SU-DHL-6 (cell line): ENCODE measurements around the gene PDZRN3.

ENCODE experiments used
- H2AFZ ChIP-seq: fragments of 200-600 bp; sonication (generic); 2 replicates; pipeline ENCODE4 v1.6.1; 2014; ENCODE audit warnings: low read depth, mild to moderate bottlenecking, moderate library complexity, mixed read lengths, antibody characterized with exemption, low read length; ENCODE audit not compliant: severe bottlenecking
- H3F3A ChIP-seq: fragments of 200-600 bp; shearing (Covaris generic); 2 replicates; pipeline ENCODE4 v1.6.0; 2016; ENCODE audit warnings: antibody characterized with exemption, mild to moderate bottlenecking; ENCODE audit not compliant: insufficient read depth
- H3K27ac ChIP-seq: fragments of 200-600 bp; sonication (generic); 2 replicates; pipeline ENCODE4 v1.5.1; 2016; ENCODE audit warnings: low read depth, mild to moderate bottlenecking, low read length, moderate library complexity, mixed read lengths
- H3K27me3 ChIP-seq: fragments of 200-600 bp; sonication (generic), shearing (Covaris generic); 2 replicates; pipeline ENCODE4 v1.6.0; 2014; ENCODE audit warnings: mild to moderate bottlenecking, low read length
- H3K36me3 ChIP-seq: fragments of 200-600 bp; sonication (generic); 2 replicates; pipeline ENCODE4 v1.6.1; 2014; ENCODE audit warnings: mild to moderate bottlenecking, low read length, mixed read lengths
- H3K4me2 ChIP-seq: fragments of 300-600, 200-600 bp; shearing (Covaris generic), sonication (generic); 2 replicates; pipeline ENCODE4 v1.6.0; 2014; ENCODE audit warnings: low read length, low read depth, mild to moderate bottlenecking; ENCODE audit not compliant: poor library complexity, severe bottlenecking
- H3K4me3 ChIP-seq: fragments of 200-600 bp; sonication (generic); 2 replicates; pipeline ENCODE4 v1.5.1; 2014; ENCODE audit warnings: antibody characterized with exemption, low read length, mild to moderate bottlenecking, mixed read lengths; ENCODE audit not compliant: insufficient read depth, poor library complexity, severe bottlenecking
- H3K79me2 ChIP-seq: fragments of 200-600 bp; sonication (generic); 2 replicates; pipeline ENCODE4 v1.6.1; 2014; ENCODE audit warnings: mild to moderate bottlenecking, low read length, moderate library complexity; ENCODE audit not compliant: insufficient read depth
- H3K9ac ChIP-seq: fragments of 200-600 bp; sonication (generic); 2 replicates; pipeline ENCODE4 v1.7.0; 2014; ENCODE audit warnings: mild to moderate bottlenecking, low read length
- H3K9me2 ChIP-seq: fragments of 200-600 bp; sonication (generic); replicated peaks from 2 replicates; pipeline ENCODE4 v1.6.1; 2014; ENCODE audit warnings: low read length; ENCODE audit not compliant: insufficient read depth
- H3K9me3 ChIP-seq: fragments of 200-600 bp; sonication (generic); 2 replicates; pipeline ENCODE4 v1.6.1; 2014; ENCODE audit warnings: low read length, mixed read lengths; ENCODE audit not compliant: insufficient read depth
- H4K20me1 ChIP-seq: fragments of 200-600 bp; sonication (generic); 2 replicates; pipeline ENCODE4 v1.6.1; 2014; ENCODE audit warnings: low read depth, mild to moderate bottlenecking, antibody characterized with exemption, low read length, moderate library complexity, mixed read lengths
- EZH2phosphoT487 ChIP-seq: fragments of 200-600 bp; sonication (generic), shearing (Covaris generic); conservative IDR thresholded peaks from 2 replicates; pipeline ENCODE4 v1.6.1; 2018; ENCODE audit warnings: mild to moderate bottlenecking, antibody characterized with exemption, low read length, moderate library complexity, mixed read lengths
- TF ChIP-seq, protein P1 (sequence below): fragments of 200-600 bp; sonication (generic); IDR thresholded peaks from one replicate; pipeline ENCODE4 v1.5.1; 2017; ENCODE audit warnings: antibody characterized with exemption, mild to moderate bottlenecking, low read length, moderate library complexity; ENCODE audit not compliant: insufficient read depth, poor library complexity, severe bottlenecking

Gene PDZRN3

DNA sequence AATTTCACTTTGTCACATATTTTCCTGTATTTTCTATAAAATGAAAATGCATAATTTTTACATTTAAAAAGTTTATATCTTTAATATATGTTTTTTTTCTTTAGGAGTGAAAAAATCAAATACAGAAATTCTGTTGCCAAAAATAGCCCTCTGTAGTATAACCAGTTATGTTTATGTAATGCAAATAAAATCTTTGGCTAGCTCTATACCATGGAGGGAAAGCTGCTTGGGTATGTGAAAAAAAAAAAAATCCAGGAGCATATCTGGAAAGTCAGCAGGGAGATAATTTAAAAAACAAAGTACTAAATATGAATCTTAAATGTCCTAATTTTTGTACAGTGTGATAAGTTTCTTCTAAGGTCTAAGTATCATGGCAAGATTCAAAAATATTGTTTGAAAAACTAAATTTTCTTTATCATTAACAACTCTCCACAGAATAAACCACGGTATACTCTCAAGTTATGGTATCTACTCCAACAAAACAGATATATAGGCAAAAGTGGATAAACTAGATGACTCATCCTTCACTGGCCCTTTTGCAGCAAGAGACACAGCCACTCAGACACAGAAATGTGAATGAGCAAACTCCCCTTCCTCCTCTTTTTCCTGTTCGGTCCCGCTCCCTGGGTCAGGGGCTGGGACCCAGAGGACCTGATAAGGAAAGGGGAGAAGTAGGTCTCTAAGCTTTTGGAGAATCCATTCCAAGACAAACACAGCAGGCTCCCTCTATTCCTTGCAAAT is 66.6 kb downstream of the PDZRN3 start:
- H3K9me3 ChIP-seq: no peaks in the 10 kb centered on the region
- H3K27me3 ChIP-seq: no peaks in the 10 kb centered on the region
- no peaks in the 10 kb centered on the region for H3K9me2 ChIP-seq
- no peaks in the 10 kb centered on the region for H3K79me2 ChIP-seq
- no peaks in the 10 kb centered on the region for H3F3A ChIP-seq
- TF ChIP-seq EZH2phosphoT487: no peak
- TF ChIP-seq, protein P1, sequence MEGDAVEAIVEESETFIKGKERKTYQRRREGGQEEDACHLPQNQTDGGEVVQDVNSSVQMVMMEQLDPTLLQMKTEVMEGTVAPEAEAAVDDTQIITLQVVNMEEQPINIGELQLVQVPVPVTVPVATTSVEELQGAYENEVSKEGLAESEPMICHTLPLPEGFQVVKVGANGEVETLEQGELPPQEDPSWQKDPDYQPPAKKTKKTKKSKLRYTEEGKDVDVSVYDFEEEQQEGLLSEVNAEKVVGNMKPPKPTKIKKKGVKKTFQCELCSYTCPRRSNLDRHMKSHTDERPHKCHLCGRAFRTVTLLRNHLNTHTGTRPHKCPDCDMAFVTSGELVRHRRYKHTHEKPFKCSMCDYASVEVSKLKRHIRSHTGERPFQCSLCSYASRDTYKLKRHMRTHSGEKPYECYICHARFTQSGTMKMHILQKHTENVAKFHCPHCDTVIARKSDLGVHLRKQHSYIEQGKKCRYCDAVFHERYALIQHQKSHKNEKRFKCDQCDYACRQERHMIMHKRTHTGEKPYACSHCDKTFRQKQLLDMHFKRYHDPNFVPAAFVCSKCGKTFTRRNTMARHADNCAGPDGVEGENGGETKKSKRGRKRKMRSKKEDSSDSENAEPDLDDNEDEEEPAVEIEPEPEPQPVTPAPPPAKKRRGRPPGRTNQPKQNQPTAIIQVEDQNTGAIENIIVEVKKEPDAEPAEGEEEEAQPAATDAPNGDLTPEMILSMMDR: no peak
- H3K27ac ChIP-seq: no peak overlapping the region
- H3K9ac ChIP-seq: no peak overlapping the region
- no peak overlapping the region for H3K4me2 ChIP-seq
- H3K36me3 ChIP-seq: no peaks in the 10 kb centered on the region
- H3K4me3 ChIP-seq: no peak overlapping the region
- no peaks in the 10 kb centered on the region for H4K20me1 ChIP-seq
- H2AFZ ChIP-seq: no peak overlapping the region

DNA sequence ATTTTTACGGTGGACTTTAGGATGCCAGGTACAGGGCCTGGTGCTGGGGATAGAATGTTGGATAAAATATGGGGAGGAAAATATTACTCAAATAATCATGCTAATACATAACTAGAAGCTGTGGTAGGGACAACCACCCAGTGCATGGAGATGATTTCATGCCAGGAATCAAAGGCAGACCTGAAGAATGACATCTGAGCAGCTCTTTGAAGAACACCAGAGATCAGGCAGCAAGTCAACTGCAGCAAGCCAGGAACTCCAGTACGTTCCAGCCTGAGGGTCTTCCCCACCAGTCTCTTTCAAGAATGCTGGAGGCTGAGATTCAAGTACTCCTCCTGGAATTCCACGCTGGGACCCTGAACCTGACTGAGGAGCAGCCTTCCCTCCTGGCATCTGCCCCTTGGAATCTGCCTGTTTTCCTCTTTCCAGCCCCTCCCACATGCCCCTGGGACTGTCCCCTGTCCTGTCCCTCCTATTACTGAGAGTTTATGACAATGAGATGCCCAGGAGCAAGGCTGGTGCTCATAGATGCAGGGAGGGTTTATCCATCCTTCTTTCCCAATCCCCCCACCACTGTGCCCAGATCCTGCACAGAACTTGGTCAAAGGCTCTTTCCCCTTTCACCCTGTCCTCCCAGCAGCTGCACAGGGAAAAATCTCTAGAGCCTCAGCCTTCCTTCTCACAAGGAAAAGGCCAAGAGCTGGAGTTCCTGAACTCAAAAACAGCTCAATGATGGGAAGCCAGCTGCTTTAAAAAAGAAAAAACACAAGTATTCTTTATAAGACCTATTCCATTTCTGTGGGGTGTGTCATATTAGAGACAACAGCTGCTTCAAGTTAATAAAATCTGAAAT is 68.0 kb downstream of the PDZRN3 start:
- Histone ChIP-seq H2AFZ (no peak overlapping the region), H3K4me3 (no peak overlapping the region), H3F3A (no peaks in the 10 kb centered on the region), H4K20me1 (no peaks in the 10 kb centered on the region), H3K9me2 (no peaks in the 10 kb centered on the region), H3K36me3 (no peaks in the 10 kb centered on the region), H3K9me3 (no peaks in the 10 kb centered on the region), H3K9ac (no peak overlapping the region), H3K27me3 (no peaks in the 10 kb centered on the region), H3K4me2 (no peak overlapping the region), H3K27ac (no peak overlapping the region), H3K79me2 (no peaks in the 10 kb centered on the region)
- TF ChIP-seq, protein P1: no peak
- no peak for TF ChIP-seq EZH2phosphoT487

DNA sequence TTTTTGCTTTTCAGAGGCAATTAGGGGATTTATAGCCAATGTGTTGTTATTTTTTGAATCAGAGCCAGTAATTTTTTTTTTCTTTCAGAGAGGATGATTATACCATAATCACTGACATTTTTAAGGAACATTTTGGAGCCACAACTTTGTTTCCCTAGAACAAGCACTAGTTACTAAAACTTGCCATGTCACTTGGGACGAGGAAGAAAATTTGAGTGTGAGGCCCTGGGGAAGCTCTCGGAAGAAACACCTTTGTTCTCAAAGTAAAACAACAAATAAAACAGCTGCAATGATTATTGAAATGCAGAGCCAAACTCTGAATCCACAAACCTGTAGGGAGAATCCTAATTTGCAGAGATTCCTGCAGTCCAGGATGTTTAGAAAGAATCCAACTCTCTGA is 69.7 kb downstream of the PDZRN3 start:
- Histone ChIP-seq H3K4me3 (no peak overlapping the region), H3K9me3 (no peaks in the 10 kb centered on the region), H3K27ac (no peak overlapping the region), H3K9me2 (no peaks in the 10 kb centered on the region), H3K36me3 (no peaks in the 10 kb centered on the region), H4K20me1 (no peaks in the 10 kb centered on the region), H2AFZ (no peak overlapping the region), H3K27me3 (no peaks in the 10 kb centered on the region), H3K4me2 (no peak overlapping the region), H3F3A (no peaks in the 10 kb centered on the region), H3K79me2 (no peaks in the 10 kb centered on the region), H3K9ac (no peak overlapping the region)
- no peak for TF ChIP-seq EZH2phosphoT487
- TF ChIP-seq, protein P1: no peak
